Activated T-helper 9 cell treated with anti-CD3 and anti-CD28 coated beads, Interleukin-2, amount 50 U/mL, for 16 hours (primary cell): Measurements from ENCODE around the gene KYNU.

Experiments
- DNase-seq: peaks from one replicate; pipeline ENCODE4 v3.0.0-alpha.2; 2020; ENCODE audit warnings: low read depth

Gene KYNU

GRCh38 chr2:142965443-142965842, 88.0 kb downstream of the KYNU start:
- DNase-seq: no peak

GRCh38 chr2:142966284-142966683, 88.8 kb downstream of the KYNU start:
- DNase-seq: no peak

- DNase-seq: no peak
Measured at GRCh38 chr2:142967060-142967459, 89.6 kb downstream of the KYNU start.

DNA sequence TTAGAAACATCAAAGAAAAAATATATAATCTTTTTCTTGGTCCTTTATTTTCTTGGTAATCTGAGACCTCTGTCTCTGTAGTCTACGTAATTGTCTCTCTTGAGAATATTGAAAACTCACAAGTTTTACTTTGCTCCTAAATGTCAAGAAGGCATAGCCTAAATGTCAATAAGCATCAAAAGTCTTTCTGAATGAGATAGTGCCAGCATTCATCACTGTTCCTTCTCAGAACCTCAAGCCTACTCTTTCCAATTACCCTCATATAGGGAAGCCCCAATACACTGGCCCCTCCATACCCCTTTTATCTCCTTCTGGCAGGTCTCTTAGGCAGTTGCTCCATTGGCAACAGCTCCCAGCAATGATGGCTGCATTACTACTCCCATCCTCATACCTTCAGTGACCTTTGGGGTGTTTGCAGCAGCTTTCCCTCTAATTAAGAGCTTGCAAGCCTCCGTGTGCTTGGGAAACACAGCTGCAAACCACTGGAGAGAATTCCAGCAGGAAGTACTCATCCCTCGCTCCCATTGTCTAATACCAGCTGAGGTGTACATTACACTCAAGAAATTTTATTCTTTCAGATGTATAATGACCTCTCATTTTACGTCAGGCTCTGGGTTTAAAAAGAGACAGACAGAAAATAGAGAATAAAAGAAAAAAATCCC, 95.8 kb downstream of the KYNU start:
- no peak for DNase-seq

DNA sequence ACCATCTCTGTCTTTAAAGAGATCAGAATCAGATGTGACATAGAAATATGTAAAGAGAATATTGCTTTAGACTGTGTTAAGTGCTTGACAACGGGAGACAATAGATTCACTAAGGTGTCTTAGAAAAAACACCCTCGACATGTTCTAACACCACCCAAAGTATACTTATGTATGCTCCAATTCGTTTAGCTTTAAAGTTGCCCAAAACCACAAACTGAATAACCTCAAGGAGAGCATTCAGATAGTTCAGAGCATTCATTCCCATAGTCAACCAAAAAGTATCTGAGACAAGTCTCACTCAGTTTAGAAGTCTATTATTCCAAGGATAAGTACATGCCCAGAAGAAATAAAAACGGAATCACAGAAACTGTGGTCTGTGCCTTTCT, 96.4 kb downstream of the KYNU start:
- DNase-seq: no peak

DNA sequence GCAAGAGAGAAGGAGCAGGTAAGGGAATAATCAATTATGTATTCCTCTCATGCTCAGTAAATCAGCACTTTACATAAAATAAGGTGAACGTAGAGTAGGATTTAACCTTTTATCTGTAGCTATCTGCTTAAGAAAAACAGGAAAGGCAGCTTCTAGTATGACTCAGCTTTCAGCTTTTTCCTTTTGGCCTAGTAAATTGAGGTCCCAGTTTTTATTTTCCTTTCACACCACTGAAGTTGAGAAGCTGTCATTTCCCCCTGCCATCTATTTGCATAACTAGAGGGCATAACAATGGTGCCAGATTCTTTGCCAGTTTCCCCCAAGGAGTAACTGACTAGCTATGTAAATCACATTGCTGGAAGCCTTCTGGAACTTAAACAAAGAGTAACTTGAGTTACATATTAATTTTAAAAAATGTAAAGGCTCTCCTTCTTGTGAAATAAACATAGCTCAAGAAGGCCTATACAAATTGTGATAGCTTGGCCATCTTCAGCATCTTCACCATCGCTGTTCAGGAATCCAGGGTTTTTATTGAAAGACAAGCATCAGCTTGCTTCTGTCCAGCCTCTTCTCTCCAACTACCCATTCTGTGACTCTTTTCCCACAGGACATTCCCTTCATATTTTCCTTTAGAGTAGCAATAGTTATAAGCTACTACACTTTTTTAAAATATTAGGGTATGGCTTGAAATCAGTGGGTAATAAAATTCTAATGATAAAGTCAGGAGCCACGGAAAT, 97.0 kb downstream of the KYNU start:
- no peak for DNase-seq

- no peak for DNase-seq
Measured at GRCh38 chr2:142975239-142975638, 97.8 kb downstream of the KYNU start.

GRCh38 chr2:142980246-142981068, 103.0 kb downstream of the KYNU start:
- DNase-seq: no peak

DNA sequence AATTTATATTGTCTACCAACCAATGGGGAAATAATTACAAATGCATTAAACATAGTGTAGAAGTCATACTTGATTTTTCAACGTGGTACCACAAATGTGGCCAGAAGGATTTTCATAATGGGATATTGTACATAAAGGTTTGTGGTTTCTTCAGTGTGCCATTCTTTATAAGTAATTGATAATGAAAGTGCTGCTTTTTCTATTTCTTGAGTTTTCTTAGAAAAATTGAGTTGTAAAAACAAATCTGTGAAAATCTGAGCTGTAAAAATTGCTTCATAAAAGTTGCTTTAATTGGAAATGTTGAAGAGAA, 103.6 kb downstream of the KYNU start:
- no peak for DNase-seq

GRCh38 chr2:142981756-142982155, 104.3 kb downstream of the KYNU start:
- DNase-seq: no peak

- no peak for DNase-seq
Measured at GRCh38 chr2:142983174-142983573, 105.7 kb downstream of the KYNU start.

DNA sequence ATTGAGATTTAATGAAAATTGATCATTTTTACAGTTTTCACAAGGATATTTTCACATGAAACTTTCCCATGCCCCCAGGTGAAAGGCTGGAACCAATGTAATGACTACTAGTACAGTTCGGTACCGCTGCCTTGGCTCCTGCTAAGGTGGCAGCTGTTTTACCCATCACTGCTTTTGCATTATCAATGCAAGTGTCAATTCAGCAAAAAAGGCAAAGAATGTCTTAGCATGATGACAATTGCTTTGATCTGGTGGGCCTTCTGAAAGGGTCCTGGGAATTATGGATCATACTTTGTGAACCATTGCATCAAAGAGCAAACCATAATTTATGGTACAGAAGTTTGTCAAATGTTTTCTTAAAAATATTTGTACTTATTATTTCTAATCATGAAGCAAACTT, 107.2 kb downstream of the KYNU start:
- DNase-seq: no peak

DNA sequence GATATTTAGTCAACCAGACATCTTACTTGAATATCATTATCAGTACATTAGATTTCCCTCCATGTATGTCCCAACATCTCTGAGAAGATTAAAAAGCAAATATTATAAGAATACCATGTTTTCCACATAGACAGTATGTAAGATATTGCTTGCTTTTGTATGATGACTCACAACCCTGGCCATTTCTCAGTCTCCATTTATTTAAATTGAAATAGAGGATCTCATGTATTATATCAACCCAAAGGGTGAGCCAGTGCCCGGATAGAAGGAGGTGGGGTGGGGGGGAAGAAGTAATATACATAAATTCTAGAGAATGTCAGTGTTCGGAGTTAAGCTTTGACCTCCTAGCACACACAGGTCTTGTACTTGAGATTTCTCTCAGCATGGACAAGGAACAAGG, 109.6 kb downstream of the KYNU start:
- no peak for DNase-seq

DNA sequence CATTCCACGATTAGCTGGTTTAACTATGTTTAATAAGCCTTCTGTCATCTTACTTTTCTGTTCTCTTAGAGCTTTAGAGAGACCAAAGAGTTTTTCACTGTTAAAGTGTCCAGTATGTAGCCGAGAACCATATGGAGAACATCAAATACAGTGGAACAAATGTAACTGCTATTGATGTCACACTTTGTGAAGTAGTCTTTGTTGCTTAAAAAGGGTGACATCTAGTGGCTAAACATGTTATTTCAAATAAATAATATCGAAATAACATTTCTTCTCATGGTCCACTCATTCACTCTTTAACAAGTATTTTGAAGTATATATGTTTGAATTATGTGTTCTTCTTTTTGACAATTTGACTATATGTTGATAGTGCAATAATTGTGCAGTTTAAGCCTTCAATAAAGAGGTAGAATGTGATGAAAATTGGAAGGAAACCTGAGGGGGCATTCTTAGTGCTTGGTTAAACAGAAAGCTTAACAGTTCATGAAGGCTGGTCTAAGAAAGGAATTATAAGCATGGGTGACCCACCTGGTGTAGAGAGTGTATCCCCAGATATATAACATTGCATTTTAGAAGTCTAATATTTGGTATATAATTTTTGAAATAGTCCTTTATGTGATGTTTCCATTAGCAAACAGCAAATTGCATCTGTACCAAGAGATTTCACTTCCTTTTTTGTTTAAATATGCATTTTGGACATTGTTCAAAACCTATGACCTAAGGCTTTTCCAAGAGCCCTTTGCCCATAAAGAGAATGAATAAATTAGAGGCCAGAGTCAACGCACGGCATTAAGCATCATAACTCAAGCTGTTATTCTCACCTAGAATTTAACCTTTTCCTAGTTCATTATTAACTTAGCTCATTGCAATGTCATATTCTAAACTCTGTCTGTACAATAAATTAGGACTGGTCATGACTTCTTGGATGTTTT, 112.1 kb downstream of the KYNU start:
- no peak for DNase-seq

GRCh38 chr2:142991295-142991694, 113.8 kb downstream of the KYNU start:
- DNase-seq: no peak

- DNase-seq: no peak
Measured at GRCh38 chr2:142992840-142993239, 115.4 kb downstream of the KYNU start.

GRCh38 chr2:142993771-142994170, 116.3 kb downstream of the KYNU start:
- no peak for DNase-seq

DNA sequence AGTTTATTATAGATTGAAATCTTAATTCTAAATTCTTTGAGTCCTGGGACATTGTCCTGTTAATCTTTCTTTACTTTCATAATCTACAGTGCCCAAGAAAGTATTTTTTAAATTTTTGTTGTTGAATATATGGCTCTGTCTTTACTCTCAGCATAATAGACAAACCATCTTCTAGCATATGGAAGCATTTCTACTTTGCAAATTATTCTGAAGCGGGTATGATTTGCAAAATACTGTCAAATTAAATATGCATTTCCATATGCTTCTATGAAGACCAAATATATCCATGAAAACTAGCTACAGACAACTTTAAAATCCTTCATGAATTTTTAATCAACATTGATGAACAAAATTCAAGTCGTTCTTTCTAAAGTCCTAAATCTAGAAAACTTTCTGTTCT, 117.2 kb downstream of the KYNU start:
- DNase-seq: no peak

DNA sequence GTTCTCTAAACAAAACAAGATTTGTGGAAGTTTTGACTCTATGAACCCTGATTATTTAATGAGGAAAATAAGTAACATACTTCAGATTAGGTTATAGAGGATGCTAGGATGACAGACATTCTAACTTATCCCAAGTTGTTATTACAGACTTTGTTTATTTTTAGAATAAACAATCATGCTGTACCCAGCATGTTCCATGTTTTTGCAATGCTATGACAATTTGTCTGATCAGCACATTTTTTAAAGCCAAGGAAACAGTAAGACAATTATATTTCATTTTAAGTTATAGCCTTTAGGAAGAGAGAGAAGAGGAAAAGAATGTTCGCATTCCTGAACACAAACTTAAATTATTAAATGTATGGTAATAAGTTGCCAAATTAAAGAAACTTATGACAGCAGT, 119.8 kb downstream of the KYNU start:
- DNase-seq: no peak

GRCh38 chr2:143000599-143000998, 123.1 kb downstream of the KYNU start:
- no peak for DNase-seq

GRCh38 chr2:143001501-143001900, 124.0 kb downstream of the KYNU start:
- DNase-seq: no peak

DNA sequence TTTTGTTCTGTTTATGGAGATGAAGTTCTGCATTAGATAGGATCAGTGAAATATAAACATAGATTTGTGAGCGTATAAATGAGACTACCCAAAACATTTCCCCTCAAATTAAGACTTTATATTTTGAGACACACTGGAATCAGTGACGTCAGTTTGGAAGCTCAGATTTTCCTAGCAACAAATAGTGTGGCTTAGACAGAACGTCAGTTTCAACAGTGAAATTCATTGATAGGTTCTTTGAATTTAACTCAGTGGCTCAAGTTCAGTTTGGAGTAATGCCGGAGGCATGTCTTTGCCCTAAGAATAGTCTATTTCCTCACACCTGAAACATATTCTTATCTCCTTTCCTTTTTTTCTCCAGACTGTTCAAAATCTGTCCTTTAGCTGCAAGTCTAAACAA, 138.2 kb downstream of the KYNU start:
- DNase-seq: no peak
